Measurements from ENCODE around the gene SLC8A3. TPM values are rescaled to one million over a fixed set of nuclear protein-coding genes. Genes with fewer than 3 reads are reported as not detected.

SLC8A3 gene
- total RNA-seq, 1 experiment from 2014 or later: 0.13 TPM

DNA sequence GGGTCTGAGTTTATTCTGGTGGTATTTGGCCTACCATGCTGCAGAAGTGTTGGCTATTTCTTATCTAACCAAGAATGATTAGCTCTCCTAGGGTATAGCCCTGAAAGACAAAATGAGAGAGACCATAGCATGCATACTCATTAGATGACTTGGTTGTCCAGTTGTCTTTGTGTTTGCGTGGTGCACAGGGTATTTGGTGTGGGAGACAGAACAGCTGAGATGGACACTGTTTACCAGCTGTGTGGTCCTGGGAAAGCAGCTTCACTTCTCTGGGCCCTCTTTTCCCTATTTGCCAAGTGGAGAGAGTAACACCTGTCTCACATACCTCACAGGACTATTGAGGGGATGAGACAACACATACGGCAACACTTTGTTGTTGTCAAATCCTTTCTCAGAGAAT lies 95.6 kb downstream of the SLC8A3 start:
- TF ChIP-seq, protein P1, sequence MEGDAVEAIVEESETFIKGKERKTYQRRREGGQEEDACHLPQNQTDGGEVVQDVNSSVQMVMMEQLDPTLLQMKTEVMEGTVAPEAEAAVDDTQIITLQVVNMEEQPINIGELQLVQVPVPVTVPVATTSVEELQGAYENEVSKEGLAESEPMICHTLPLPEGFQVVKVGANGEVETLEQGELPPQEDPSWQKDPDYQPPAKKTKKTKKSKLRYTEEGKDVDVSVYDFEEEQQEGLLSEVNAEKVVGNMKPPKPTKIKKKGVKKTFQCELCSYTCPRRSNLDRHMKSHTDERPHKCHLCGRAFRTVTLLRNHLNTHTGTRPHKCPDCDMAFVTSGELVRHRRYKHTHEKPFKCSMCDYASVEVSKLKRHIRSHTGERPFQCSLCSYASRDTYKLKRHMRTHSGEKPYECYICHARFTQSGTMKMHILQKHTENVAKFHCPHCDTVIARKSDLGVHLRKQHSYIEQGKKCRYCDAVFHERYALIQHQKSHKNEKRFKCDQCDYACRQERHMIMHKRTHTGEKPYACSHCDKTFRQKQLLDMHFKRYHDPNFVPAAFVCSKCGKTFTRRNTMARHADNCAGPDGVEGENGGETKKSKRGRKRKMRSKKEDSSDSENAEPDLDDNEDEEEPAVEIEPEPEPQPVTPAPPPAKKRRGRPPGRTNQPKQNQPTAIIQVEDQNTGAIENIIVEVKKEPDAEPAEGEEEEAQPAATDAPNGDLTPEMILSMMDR (conservative IDR thresholded peaks at IDR 0.05): no peak
- no peaks in the 10 kb centered on the region for H3K36me3 Mint-ChIP-seq (ENCODE audit: insufficient read depth in 1 of 3, low read depth in 3 of 3)

More for the DNA sequence above, 95.6 kb downstream of the SLC8A3 start:
- Histone ChIP-seq H3K79me2 (ENCODE audit: insufficient read depth, low read length) (no peaks in the 10 kb centered on the region), H3K4me2 (ENCODE audit: insufficient read depth, insufficient read length, low read length) (no peak overlapping the region), H3K23me2 (ENCODE audit: insufficient read length, low read depth, low read length, poor library complexity, severe bottlenecking) (no peaks in the 10 kb centered on the region), H3K27me3 (ENCODE audit: insufficient read depth, low read length) (no peaks in the 10 kb centered on the region), H2BK12ac (ENCODE audit: insufficient read length, low read depth, low read length) (no peak overlapping the region), H4K8ac (replicated peaks; ENCODE audit: insufficient read length, low read depth, low read length) (no peak overlapping the region), H2BK20ac (ENCODE audit: low read depth, low read length, poor library complexity, severe bottlenecking) (no peak overlapping the region), H3T11ph (ENCODE audit: low read length) (no peak overlapping the region), H3K9ac (ENCODE audit: extremely low read depth, insufficient read length, low read length) (no peak overlapping the region), H3K27ac (ENCODE audit: insufficient read length, low read depth, low read length) (no peak overlapping the region), H4K5ac (ENCODE audit: insufficient read length, low read depth, low read length) (no peak overlapping the region), H3K14ac (ENCODE audit: insufficient read depth, low read length) (no peak overlapping the region), H3K56ac (ENCODE audit: insufficient read length, low read depth, low read length) (no peak overlapping the region), H2BK5ac (ENCODE audit: insufficient read length, low read length) (no peak overlapping the region), H4K20me1 (ENCODE audit: control insufficient read depth, insufficient read depth, insufficient read length) (no peaks in the 10 kb centered on the region), H3K4me1 (ENCODE audit: insufficient read depth, low read length) (no peaks in the 10 kb centered on the region; the same call in 1 of the 2 replicates), H2BK120ac (ENCODE audit: low read depth, low read length, poor library complexity, severe bottlenecking) (no peak overlapping the region), H3K9me3 (ENCODE audit: control insufficient read depth, low read depth, low read length) (no peaks in the 10 kb centered on the region), H2AK5ac (ENCODE audit: insufficient read length, low read length) (no peak overlapping the region), H3K23ac (ENCODE audit: insufficient read length, low read depth, low read length) (no peak overlapping the region), H3K4ac (ENCODE audit: low read depth, low read length) (no peak overlapping the region), H3K79me1 (ENCODE audit: insufficient read depth, low read depth, low read length, poor library complexity, severe bottlenecking) (no peaks in the 10 kb centered on the region), H2AFZ (ENCODE audit: low read length) (no peak overlapping the region), H4K91ac (ENCODE audit: insufficient read length, low read depth, low read length) (no peak overlapping the region), H2BK15ac (ENCODE audit: low read depth, low read length) (no peak overlapping the region), H3K18ac (ENCODE audit: insufficient read length, low read depth, low read length) (no peak overlapping the region)
- DNase-seq: no peak
- H3K4me3 Mint-ChIP-seq: no peak overlapping the region
- no peaks in the 10 kb centered on the region for H3K27me3 Mint-ChIP-seq (ENCODE audit: low read depth)
- H3K4me1 Mint-ChIP-seq: peaks cover 13 to 15% of the 10 kb centered on the region in 2 experiments
- H3K27ac Mint-ChIP-seq: no peak overlapping the region
- peaks cover 0 to 3% of the 10 kb centered on the region in 2 experiments; a peak in 1 of 5 replicates for H3K9me3 Mint-ChIP-seq
- no CpG with 5 or more reads among the region's 2 CpGs for WGBS (ENCODE audit: extremely low coverage, insufficient read length, low lambda C conversion rate)

All from H9 (cell line).